OCI-LY7 (cell line): ENCODE results near the gene TMA16. TPM values are rescaled to one million over a fixed set of nuclear protein-coding genes. Genes with fewer than 3 reads are reported as not detected.

Experiments used
- BruUV-seq: library from RNA; stranded (reverse); fragments of 400-500 nt; replicated peaks from 2 replicates; lab custom pipeline; 2021; lab: Mats Ljungman, UMichigan
- CTCF ChIA-PET: fragments of 300-600 bp; sonication (Branson Sonifier 250); formaldehyde crosslinking; loops from one replicate; lab custom pipeline; 2022; ENCODE audit warnings: antibody characterized with exemption; ENCODE audit not compliant: unreplicated experiment; lab: Charles Lee
- POLR2A ChIA-PET: fragments of 300-600 bp; sonication (Branson Sonifier 250); formaldehyde crosslinking; loops from one replicate; lab custom pipeline; 2022; ENCODE audit warnings: antibody characterized with exemption; lab: Charles Lee
- DNase-seq: peaks from one replicate; pipeline ENCODE4 v3.0.0-alpha.2; 2015; ENCODE audit warnings: low spot score
- H2AFZ ChIP-seq: fragments of 200-600 bp; sonication (generic), shearing (Covaris generic); 2 replicates; pipeline ENCODE4 v1.6.1; 2014; ENCODE audit warnings: mild to moderate bottlenecking, antibody characterized with exemption, low read length, moderate library complexity
- H3K27ac ChIP-seq: fragments of 200-600 bp; sonication (generic); 2 replicates; pipeline ENCODE4 v1.5.1; 2014; ENCODE audit warnings: mixed run types, low read depth, mild to moderate bottlenecking, moderate library complexity, low read length, inconsistent platforms; ENCODE audit not compliant: poor library complexity, severe bottlenecking
- H3K36me3 ChIP-seq: fragments of 200-600 bp; sonication (generic); 2 replicates; pipeline ENCODE4 v1.6.1; 2014; ENCODE audit warnings: mild to moderate bottlenecking, antibody characterized with exemption, low read length, moderate library complexity, mixed read lengths; ENCODE audit not compliant: insufficient read depth
- H3K4me1 ChIP-seq: fragments of 200-600 bp; sonication (generic); 2 replicates; pipeline ENCODE4 v1.5.1; 2014; ENCODE audit warnings: mild to moderate bottlenecking, low read length; ENCODE audit not compliant: insufficient read depth, poor library complexity, severe bottlenecking
- H3K4me2 ChIP-seq: fragments of 200-600 bp; sonication (generic); 2 replicates; pipeline ENCODE4 v1.6.1; 2014; ENCODE audit warnings: mild to moderate bottlenecking, low read length
- H3K4me3 ChIP-seq: fragments of 200-600 bp; sonication (generic); 2 replicates; pipeline ENCODE4 v1.5.1; 2014; ENCODE audit warnings: mild to moderate bottlenecking, low read depth, low read length; ENCODE audit not compliant: poor library complexity, severe bottlenecking
- H3K79me2 ChIP-seq: fragments of 200-600 bp; sonication (generic); 2 replicates; pipeline ENCODE4 v1.6.1; 2016; ENCODE audit warnings: low read depth, mild to moderate bottlenecking, low read length, moderate library complexity, mixed read lengths; ENCODE audit not compliant: insufficient read depth
- H3K9me2 ChIP-seq: fragments of 200-600 bp; sonication (generic); 2 replicates; pipeline ENCODE4 v1.6.1; 2016; ENCODE audit warnings: mild to moderate bottlenecking, low read length, mixed read lengths; ENCODE audit not compliant: insufficient read depth
- H3K9me3 ChIP-seq: fragments of 200-600 bp; sonication (generic); 2 replicates; pipeline ENCODE4 v1.6.1; 2014; ENCODE audit warnings: mild to moderate bottlenecking, mixed run types, low read length, mixed read lengths
- H4K20me1 ChIP-seq: fragments of 200-600 bp; sonication (generic); 2 replicates; pipeline ENCODE4 v1.6.1; 2014; ENCODE audit warnings: mild to moderate bottlenecking, antibody characterized with exemption, low read length, moderate library complexity, mixed read lengths; ENCODE audit not compliant: insufficient read depth
- EZH2phosphoT487 ChIP-seq: fragments of 200-600 bp; sonication (generic); IDR thresholded peaks from 2 replicates; pipeline ENCODE4 v1.6.1; 2018; ENCODE audit warnings: low read depth, borderline replicate concordance, mild to moderate bottlenecking, mixed run types, antibody characterized with exemption, low read length, moderate library complexity, mixed read lengths
- intact Hi-C: fragments of 100-400 bp; cut with micrococcal nuclease; formaldehyde crosslinking; loops from one replicate; pipeline ENCODE4 v1.10.0; 2022; ENCODE audit not compliant: unreplicated experiment
- total RNA-seq, 2 experiments: library from RNA; depleted of rRNA in 1 of 2; stranded (reverse); fragments of >200 nt in 1 of 2; shearing (Covaris generic) in 1 of 2; gene quantifications; 2 replicates each; pipeline ENCODE4 v1.2.3, GENCODE V29; 2014 to 2022
- TF ChIP-seq, protein P1 (sequence below): fragments of 200-600 bp; sonication (generic); conservative IDR thresholded peaks from 2 replicates; pipeline ENCODE4 v1.5.1; 2014; ENCODE audit warnings: mild to moderate bottlenecking, antibody characterized with exemption, low read length, moderate library complexity, mixed read lengths

TMA16 gene
- total RNA-seq, 2 experiments from 2014 or later: 56.9 to 92.5 TPM

DNA sequence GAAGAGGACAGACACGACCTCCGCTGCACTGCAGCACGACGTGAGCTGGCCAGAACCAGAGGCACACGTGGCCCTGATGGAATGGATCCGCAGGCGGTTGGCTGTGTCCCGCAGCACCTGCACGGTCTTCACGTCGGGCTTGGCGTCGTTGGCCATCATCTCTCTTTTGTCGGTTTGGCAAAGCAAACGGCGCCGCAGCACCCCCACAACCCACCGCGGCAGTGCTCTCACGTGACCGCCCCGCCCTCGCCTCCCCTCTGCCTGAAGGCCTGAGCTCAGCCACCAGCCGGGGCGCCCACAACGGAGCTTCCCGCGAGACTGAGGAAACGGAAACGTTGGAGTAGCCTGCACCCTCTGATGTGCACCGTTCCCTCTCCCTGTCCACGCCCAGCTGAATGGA, 20.9 kb upstream of the TMA16 start, which contains the start of gene TKTL2:
TSS of gene TKTL2 (minus strand) at position 179 of the 400 bp plus-strand sequence. CDS start at position 159, 20 bp downstream.
- no TSS peak for BruUV-seq
- H3K36me3 ChIP-seq: no peaks in the 10 kb centered on the region
- no peaks in the 10 kb centered on the region for H3K4me1 ChIP-seq
- CTCF ChIA-PET: no interaction called here
- H3K9me3 ChIP-seq: no peaks in the 10 kb centered on the region
- H2AFZ ChIP-seq: no peak within 1 kb of the TSS
- no peaks in the 10 kb centered on the region for H3K9me2 ChIP-seq
- H3K27ac ChIP-seq: no peak within 1 kb of the TSS
- TF ChIP-seq, protein P1, sequence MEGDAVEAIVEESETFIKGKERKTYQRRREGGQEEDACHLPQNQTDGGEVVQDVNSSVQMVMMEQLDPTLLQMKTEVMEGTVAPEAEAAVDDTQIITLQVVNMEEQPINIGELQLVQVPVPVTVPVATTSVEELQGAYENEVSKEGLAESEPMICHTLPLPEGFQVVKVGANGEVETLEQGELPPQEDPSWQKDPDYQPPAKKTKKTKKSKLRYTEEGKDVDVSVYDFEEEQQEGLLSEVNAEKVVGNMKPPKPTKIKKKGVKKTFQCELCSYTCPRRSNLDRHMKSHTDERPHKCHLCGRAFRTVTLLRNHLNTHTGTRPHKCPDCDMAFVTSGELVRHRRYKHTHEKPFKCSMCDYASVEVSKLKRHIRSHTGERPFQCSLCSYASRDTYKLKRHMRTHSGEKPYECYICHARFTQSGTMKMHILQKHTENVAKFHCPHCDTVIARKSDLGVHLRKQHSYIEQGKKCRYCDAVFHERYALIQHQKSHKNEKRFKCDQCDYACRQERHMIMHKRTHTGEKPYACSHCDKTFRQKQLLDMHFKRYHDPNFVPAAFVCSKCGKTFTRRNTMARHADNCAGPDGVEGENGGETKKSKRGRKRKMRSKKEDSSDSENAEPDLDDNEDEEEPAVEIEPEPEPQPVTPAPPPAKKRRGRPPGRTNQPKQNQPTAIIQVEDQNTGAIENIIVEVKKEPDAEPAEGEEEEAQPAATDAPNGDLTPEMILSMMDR: no peak
- TF ChIP-seq EZH2phosphoT487: no peak
- no peak within 1 kb of the TSS for H3K4me3 ChIP-seq
- POLR2A ChIA-PET: interaction anchor here (0.7 kb wide), 1 partner anchor 561 kb away, joined by 3 read pairs; no protein-coding TSS in a partner anchor
- no peak within 1 kb of the TSS for H3K4me2 ChIP-seq
- no peak for DNase-seq
- H4K20me1 ChIP-seq: no peaks in the 10 kb centered on the region
- no peaks in the 10 kb centered on the region for H3K79me2 ChIP-seq
- intact Hi-C loops: no loop called here

DNA sequence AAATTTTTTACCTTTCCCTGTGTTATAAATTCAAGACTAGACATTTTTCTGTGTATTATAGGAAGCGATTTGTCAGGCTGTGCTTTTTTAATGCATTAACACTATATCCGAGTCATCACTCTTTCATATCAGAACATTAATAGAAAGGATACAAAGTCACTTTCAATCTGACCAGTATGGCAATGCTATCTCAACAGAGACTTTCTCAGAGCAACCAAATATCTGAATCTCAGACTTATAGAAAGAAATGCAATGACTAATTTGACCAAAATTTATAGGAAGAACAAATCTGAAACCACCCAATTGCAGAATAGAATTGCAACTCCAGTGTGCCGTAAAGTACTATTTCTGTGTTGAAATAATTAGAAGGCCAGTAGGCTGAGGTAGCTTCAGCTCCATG, 20.5 kb upstream of the TMA16 start:
- H3K9me2 ChIP-seq: no peaks in the 10 kb centered on the region
- no peaks in the 10 kb centered on the region for H3K79me2 ChIP-seq
- ChIA-PET CTCF (no interaction called here), POLR2A (interaction anchor here (0.7 to 0.8 kb wide), 2 partner anchors 16 to 561 kb away, joined by 3 read pairs; no protein-coding TSS in a partner anchor)
- TF ChIP-seq, protein P1: no peak
- no peak for TF ChIP-seq EZH2phosphoT487
- H3K36me3 ChIP-seq: no peaks in the 10 kb centered on the region
- no peak for DNase-seq
- no TSS peak for BruUV-seq
- H3K4me1 ChIP-seq: no peaks in the 10 kb centered on the region
- H3K4me3 ChIP-seq: no peak overlapping the region
- no peaks in the 10 kb centered on the region for H3K9me3 ChIP-seq
- no peak overlapping the region for H3K4me2 ChIP-seq
- H2AFZ ChIP-seq: no peak overlapping the region
- intact Hi-C loops: no loop called here
- H3K27ac ChIP-seq: no peak overlapping the region
- no peaks in the 10 kb centered on the region for H4K20me1 ChIP-seq

DNA sequence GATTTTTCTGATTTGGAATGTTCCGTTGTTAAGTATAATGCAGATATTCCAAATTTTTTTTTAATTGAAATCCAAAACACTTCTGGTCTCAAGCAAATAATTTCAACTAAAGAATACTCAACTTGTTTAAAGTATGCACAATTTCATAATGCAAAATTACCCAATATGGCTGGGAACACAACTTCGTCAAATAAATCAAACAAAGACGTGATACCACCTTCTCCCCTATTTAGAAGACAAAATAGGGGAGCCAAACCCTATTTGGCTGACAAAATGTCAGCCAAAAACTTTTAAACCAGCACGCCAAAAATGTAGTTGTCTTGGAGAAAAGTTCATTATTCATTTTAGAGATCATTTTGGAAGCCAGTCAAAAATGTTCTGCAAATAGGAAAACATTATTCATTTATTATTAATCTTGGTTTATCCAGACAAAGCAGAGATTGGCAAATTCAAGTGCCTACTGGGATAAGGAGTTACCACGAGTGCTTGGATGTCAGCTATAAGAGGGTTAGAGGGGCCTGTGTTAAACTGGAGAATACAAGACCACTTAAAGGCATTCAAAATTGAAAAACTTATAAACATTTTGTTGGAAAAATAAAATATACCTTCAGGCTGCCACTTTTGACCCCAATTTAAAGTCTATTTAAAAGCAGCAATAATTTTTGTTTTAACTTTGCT, 17.6 kb upstream of the TMA16 start:
- CTCF ChIA-PET: no interaction called here
- no peak for TF ChIP-seq EZH2phosphoT487
- TF ChIP-seq, protein P1: no peak
- no peak overlapping the region for H3K27ac ChIP-seq
- intact Hi-C loops: no loop called here
- no peaks in the 10 kb centered on the region for H3K36me3 ChIP-seq
- no peak overlapping the region for H2AFZ ChIP-seq
- POLR2A ChIA-PET: interaction anchor here (0.7 kb wide), 1 partner anchor 583 kb away, joined by 3 read pairs; no protein-coding TSS in a partner anchor
- no peak overlapping the region for H3K4me3 ChIP-seq
- no TSS peak for BruUV-seq
- H3K9me2 ChIP-seq: no peaks in the 10 kb centered on the region
- no peak for DNase-seq
- H3K9me3 ChIP-seq: no peaks in the 10 kb centered on the region
- H3K79me2 ChIP-seq: no peaks in the 10 kb centered on the region
- H3K4me1 ChIP-seq: peaks cover 3% of the 10 kb centered on the region
- H3K4me2 ChIP-seq: no peak overlapping the region
- H4K20me1 ChIP-seq: no peaks in the 10 kb centered on the region
